Type B pancreatic cell (in vitro differentiated cells): ENCODE results near the gene NPAS3. TPM values are rescaled to one million over a fixed set of nuclear protein-coding genes. Genes with fewer than 3 reads are reported as not detected.

Experiments used
- DNase-seq: peaks from one replicate; pipeline ENCODE4 v3.0.0; 2021; ENCODE audit warnings: mixed read lengths; ENCODE audit not compliant: unreplicated experiment; ENCODE audit errors: extremely low spot score
- H3K27ac Mint-ChIP-seq: 2 replicates; pipeline ENCODE4 v1.8.0; 2021; ENCODE audit warnings: mild to moderate bottlenecking, mixed read lengths
- H3K27me3 Mint-ChIP-seq: 2 replicates; pipeline ENCODE4 v1.8.0; 2021; ENCODE audit warnings: mixed read lengths
- H3K36me3 Mint-ChIP-seq: 2 replicates; pipeline ENCODE4 v1.8.0; 2021; ENCODE audit warnings: mixed read lengths
- H3K4me1 Mint-ChIP-seq: one replicate; pipeline ENCODE4 v1.8.0; 2021; ENCODE audit warnings: mixed read lengths; ENCODE audit not compliant: unreplicated experiment
- H3K4me3 Mint-ChIP-seq: 2 replicates; pipeline ENCODE4 v1.8.0; 2021; ENCODE audit warnings: mild to moderate bottlenecking, mixed read lengths
- H3K9me3 Mint-ChIP-seq: 2 replicates; pipeline ENCODE4 v1.8.0; 2021; ENCODE audit warnings: mixed read lengths
- total RNA-seq: library from RNA; stranded (reverse); gene quantifications from 2 replicates; pipeline ENCODE4 v1.2.1, GENCODE V29; 2021; ENCODE audit warnings: low replicate concordance
- TF ChIP-seq, protein P1 (sequence below): fragments of 200-600 bp; sonication (generic); conservative IDR thresholded peaks from 2 replicates; pipeline ENCODE4 v1.5.0; 2021; ENCODE audit warnings: antibody characterized with exemption, mild to moderate bottlenecking

NPAS3 gene
- total RNA-seq, 1 donor from 2014 or later: 8.7 TPM

GRCh38 chr14:33693237-33693636 lies 754.6 kb downstream of the NPAS3 start:
- Mint-ChIP-seq H3K27ac (no peak overlapping the region), H3K4me1 (peaks cover 7% of the 10 kb centered on the region), H3K27me3 (peaks cover 57% of the 10 kb centered on the region), H3K4me3 (no peak overlapping the region), H3K9me3 (no peaks in the 10 kb centered on the region), H3K36me3 (no peaks in the 10 kb centered on the region)
- TF ChIP-seq, protein P1, sequence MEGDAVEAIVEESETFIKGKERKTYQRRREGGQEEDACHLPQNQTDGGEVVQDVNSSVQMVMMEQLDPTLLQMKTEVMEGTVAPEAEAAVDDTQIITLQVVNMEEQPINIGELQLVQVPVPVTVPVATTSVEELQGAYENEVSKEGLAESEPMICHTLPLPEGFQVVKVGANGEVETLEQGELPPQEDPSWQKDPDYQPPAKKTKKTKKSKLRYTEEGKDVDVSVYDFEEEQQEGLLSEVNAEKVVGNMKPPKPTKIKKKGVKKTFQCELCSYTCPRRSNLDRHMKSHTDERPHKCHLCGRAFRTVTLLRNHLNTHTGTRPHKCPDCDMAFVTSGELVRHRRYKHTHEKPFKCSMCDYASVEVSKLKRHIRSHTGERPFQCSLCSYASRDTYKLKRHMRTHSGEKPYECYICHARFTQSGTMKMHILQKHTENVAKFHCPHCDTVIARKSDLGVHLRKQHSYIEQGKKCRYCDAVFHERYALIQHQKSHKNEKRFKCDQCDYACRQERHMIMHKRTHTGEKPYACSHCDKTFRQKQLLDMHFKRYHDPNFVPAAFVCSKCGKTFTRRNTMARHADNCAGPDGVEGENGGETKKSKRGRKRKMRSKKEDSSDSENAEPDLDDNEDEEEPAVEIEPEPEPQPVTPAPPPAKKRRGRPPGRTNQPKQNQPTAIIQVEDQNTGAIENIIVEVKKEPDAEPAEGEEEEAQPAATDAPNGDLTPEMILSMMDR: no peak
- DNase-seq: no peak

DNA sequence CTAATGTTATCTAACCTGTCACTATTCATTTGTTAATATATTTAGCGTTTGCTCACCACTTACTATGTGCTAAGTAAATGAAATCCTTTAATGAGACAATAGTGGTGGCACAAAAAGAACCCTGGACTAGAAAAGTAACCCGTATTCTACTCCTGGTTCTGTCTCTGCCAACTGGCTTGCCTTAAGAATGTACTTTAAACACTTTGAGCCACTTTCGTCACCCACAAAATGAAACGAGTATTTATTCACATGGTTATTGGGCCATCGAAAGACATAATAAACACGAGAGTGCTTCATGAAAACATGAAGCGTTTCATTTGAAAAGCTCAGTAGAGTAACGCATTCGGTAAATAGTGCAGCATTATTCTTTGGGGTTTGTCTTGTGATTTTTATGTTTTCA lies 757.5 kb downstream of the NPAS3 start:
- Mint-ChIP-seq H3K4me3 (no peak overlapping the region), H3K27ac (no peak overlapping the region), H3K4me1 (peaks cover 7% of the 10 kb centered on the region), H3K27me3 (peaks cover 60% of the 10 kb centered on the region), H3K9me3 (no peaks in the 10 kb centered on the region), H3K36me3 (no peaks in the 10 kb centered on the region)
- no peak for DNase-seq
- TF ChIP-seq, protein P1: no peak

DNA sequence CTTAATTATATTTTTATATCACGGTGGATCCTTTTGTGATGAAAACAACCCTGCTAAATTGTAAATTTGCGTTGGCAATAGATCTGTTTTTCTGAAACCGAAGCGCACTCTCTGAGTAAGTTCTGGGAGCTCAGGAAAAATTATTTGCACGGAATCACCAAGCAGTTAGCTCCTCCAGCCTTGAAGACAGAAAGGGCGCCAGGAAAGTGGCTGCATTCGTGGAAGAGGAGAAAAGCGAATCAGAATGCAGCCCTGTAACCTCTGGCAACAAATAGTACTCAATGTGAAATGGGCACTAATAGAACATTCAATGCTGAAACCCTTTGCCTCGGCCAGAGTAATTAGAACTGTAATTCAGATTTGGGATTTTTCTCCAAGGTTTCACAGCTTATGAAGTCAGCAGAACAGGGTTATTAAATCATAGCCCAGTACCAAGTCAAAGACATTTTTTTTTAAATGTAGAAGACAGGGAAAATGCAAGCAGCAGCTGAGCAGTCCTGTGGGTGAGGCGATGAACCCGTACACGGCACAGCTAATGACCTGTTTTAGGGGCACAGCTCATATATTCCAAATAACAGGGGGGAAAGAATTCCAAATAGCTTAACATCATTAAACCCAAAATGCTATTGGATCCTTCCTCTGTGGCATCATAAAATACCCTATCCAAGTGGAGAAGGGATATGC lies 760.8 kb downstream of the NPAS3 start:
- H3K9me3 Mint-ChIP-seq: no peaks in the 10 kb centered on the region
- DNase-seq: no peak
- peaks cover 56% of the 10 kb centered on the region for H3K27me3 Mint-ChIP-seq
- H3K4me3 Mint-ChIP-seq: no peak overlapping the region
- TF ChIP-seq, protein P1: no peak
- H3K36me3 Mint-ChIP-seq: no peaks in the 10 kb centered on the region
- H3K4me1 Mint-ChIP-seq: no peaks in the 10 kb centered on the region
- no peak overlapping the region for H3K27ac Mint-ChIP-seq

DNA sequence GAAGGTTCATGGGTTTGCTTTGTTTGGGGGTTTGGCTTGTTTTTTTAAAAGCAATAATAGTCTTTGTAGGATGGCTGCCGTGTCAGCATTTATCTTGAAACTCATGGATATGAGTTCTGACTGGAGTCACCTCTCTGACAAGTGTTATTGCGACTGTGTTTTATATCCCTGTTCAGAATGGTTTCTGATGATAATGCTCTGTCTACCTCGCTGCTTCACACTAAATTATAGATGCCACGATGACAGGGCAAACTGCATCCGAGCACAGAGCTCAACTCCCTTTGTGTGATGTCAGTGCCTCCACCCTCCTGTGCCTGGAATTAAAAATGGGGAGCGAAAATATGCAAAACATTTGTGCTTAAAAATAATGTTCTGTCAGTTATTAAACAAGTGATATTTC lies 761.4 kb downstream of the NPAS3 start:
- H3K9me3 Mint-ChIP-seq: no peaks in the 10 kb centered on the region
- no peaks in the 10 kb centered on the region for H3K36me3 Mint-ChIP-seq
- no peak for DNase-seq
- peaks cover 58% of the 10 kb centered on the region for H3K27me3 Mint-ChIP-seq
- H3K27ac Mint-ChIP-seq: no peak overlapping the region
- TF ChIP-seq, protein P1: no peak
- H3K4me3 Mint-ChIP-seq: no peak overlapping the region
- no peaks in the 10 kb centered on the region for H3K4me1 Mint-ChIP-seq

DNA sequence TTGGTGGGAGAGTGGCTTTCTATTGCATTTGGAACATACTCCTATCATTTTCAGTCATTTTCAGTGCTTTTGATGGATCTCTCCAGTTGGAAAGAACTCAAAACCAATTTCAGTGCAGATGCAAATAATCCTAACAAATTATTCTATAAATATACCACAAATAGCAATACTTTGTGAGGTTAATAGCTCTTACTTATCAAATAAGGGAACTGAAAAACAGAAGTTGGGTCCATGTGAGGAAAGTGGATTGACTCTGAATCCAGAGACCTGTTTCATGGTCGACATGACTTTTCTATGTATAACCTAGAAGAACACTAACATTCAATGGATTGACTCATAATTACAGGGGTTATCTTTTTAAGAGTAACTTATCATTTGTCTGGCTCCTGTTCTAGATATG lies 763.6 kb downstream of the NPAS3 start:
- no peaks in the 10 kb centered on the region for H3K9me3 Mint-ChIP-seq
- TF ChIP-seq, protein P1: no peak
- DNase-seq: no peak
- peaks cover 58% of the 10 kb centered on the region for H3K27me3 Mint-ChIP-seq
- peaks cover under 1% of the 10 kb centered on the region for H3K4me1 Mint-ChIP-seq
- no peak overlapping the region for H3K4me3 Mint-ChIP-seq
- H3K27ac Mint-ChIP-seq: no peak overlapping the region
- no peaks in the 10 kb centered on the region for H3K36me3 Mint-ChIP-seq
